ENCODE results near the gene IL6. TPM values are rescaled to one million over a fixed set of nuclear protein-coding genes. Genes with fewer than 3 reads are reported as not detected.

The IL6 gene
- total and polyA plus RNA-seq, 9 of the 15 experiments (the other 6 are each of a cell fraction or from before 2014, with no cell fraction given), result 0.76 to 2.9 (median 1.5) TPM

DNA sequence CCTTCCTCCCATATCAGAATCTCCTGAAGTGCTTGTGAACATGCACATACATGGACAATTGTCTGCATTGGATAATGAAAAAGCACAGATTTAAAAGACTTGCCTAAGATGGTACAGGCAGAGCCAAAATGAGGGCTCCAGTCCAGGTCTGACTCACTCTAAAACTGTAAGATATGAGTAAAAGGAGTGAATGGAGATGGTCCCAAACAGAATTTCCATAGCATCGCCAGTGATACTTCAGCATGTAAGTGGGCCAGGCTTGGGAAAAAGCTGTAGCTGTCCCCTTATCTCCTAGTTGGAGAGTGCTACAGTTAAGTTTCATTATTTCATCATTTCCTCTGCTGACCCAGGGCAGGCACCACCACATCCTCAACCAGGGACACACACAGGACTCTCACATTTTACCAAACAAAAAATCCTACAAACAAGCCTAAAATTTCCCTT, 26.4 kb upstream of the IL6 start (continued):
- no peak for TF ChIP-seq SFPQ (IDR thresholded peaks at IDR 0.05; ENCODE audit: low read depth, low read length)
- TF ChIP-seq POLR3A (IDR thresholded peaks at IDR 0.05; ENCODE audit: borderline replicate concordance, extremely low read depth, insufficient read depth, insufficient read length), result no peak
- TF ChIP-seq CBFB (CRISPR knock-in tag; IDR thresholded peaks at IDR 0.05), result no peak
- TF ChIP-seq USF1 (CRISPR knock-in tag; IDR thresholded peaks at IDR 0.05), result no peak
- TF ChIP-seq SIX5 (IDR thresholded peaks at IDR 0.05; ENCODE audit: borderline replicate concordance in 1 of 2, insufficient read depth in 1 of 2, low read depth in 1 of 2, low read length in 2 of 2), result no peak
- no peak for TF ChIP-seq KHSRP (IDR thresholded peaks at IDR 0.05)
- TF ChIP-seq, protein P1, sequence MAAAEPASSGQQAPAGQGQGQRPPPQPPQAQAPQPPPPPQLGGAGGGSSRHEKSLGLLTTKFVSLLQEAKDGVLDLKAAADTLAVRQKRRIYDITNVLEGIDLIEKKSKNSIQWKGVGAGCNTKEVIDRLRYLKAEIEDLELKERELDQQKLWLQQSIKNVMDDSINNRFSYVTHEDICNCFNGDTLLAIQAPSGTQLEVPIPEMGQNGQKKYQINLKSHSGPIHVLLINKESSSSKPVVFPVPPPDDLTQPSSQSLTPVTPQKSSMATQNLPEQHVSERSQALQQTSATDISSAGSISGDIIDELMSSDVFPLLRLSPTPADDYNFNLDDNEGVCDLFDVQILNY (CRISPR knock-in tag; IDR thresholded peaks at IDR 0.05), result no peak
- no peak for TF ChIP-seq ZNF785 (CRISPR knock-in tag; IDR thresholded peaks at IDR 0.05)
- no peak for TF ChIP-seq RBM14 (IDR thresholded peaks at IDR 0.05; ENCODE audit: borderline replicate concordance, insufficient read depth, low read depth, low read length)
- TF ChIP-seq KDM4B (IDR thresholded peaks at IDR 0.05; ENCODE audit: borderline replicate concordance in 2 of 2, low read depth in 1 of 2), result no peak
- no peak for TF ChIP-seq XRCC5 (IDR thresholded peaks at IDR 0.05; ENCODE audit: low read depth, low read length)
- peak; percentile 77; the same call in 1 of the 2 replicates for TF ChIP-seq ZNF589 (CRISPR knock-in tag; IDR thresholded peaks at IDR 0.05; ENCODE audit: low read depth)
- no peak for TF ChIP-seq TBL1XR1 (IDR thresholded peaks at IDR 0.05; ENCODE audit: low read length in 2 of 2)
- TF ChIP-seq JUN (IDR thresholded peaks at IDR 0.05; ENCODE audit: borderline replicate concordance, low read depth, low read length), result no peak
- no peak for TF ChIP-seq JUN (CRISPR knock-in tag; IDR thresholded peaks at IDR 0.05; ENCODE audit: borderline replicate concordance)
- TF ChIP-seq BACH1 (tag; IDR thresholded peaks at IDR 0.05), result peak; percentile 64; the same call in 1 of the 2 replicates
- peak; percentile 39; the same call in 1 of the 2 replicates for TF ChIP-seq L3MBTL2 (IDR thresholded peaks at IDR 0.05)
- no peak for TF ChIP-seq PML (IDR thresholded peaks at IDR 0.05; ENCODE audit: low read length)
- peak; percentile 48; the same call in 1 of the 2 replicates for TF ChIP-seq ATF4 (CRISPR knock-in tag; IDR thresholded peaks at IDR 0.05)
- TF ChIP-seq TAF15 (IDR thresholded peaks at IDR 0.05; ENCODE audit: low read depth, low read length), result no peak
- TF ChIP-seq XRCC4 (IDR thresholded peaks at IDR 0.05; ENCODE audit: extremely low read depth, insufficient read depth, insufficient read length), result no peak
- TF ChIP-seq SNIP1 (IDR thresholded peaks at IDR 0.05; ENCODE audit: low read depth), result no peak
- TF ChIP-seq ZNF224 (CRISPR knock-in tag; IDR thresholded peaks at IDR 0.05), result no peak
- TF ChIP-seq SIN3A (IDR thresholded peaks at IDR 0.05; ENCODE audit: borderline replicate concordance in 2 of 2, control insufficient read depth in 1 of 2, low read depth in 2 of 2, low read length in 2 of 2), result no peak
- TF ChIP-seq E2F3 (CRISPR knock-in tag; IDR thresholded peaks at IDR 0.05), result no peak
